ENCODE data around the gene MRPL58. TPM values are rescaled to one million over a fixed set of nuclear protein-coding genes. Genes with fewer than 3 reads are reported as not detected.
"Not testable (repeated sequence)": the region's sequence is repeated elsewhere in the genome, so short reads cannot be mapped to it uniquely, and the experiment has no call there.

The MRPL58 gene
- total RNA-seq (2014; rRNA removed; shearing (Covaris generic)) = 39.6 and 39.8 TPM in 2 replicates

GRCh38 chr17:75012346-75013091 is at the start of gene MRPL58:
TSS of gene MRPL58 (plus strand) at chr17:75012670. CDS start at chr17:75012687, 17 bp downstream.
- H3K4me1 ChIP-seq = peaks cover 15% of the 10 kb centered on the region
- no peaks in the 10 kb centered on the region for H3K27me3 ChIP-seq
- no peaks in the 10 kb centered on the region; the same call in 1 of the 2 replicates for H3K36me3 ChIP-seq
- peak; percentile 96 to 97 for DNase-seq
- H3K9me3 ChIP-seq (replicated peaks) = no peaks in the 10 kb centered on the region
- H3K27ac ChIP-seq = peak within 1 kb of the TSS; percentile 66
- H3K4me3 ChIP-seq = peak within 1 kb of the TSS; percentile 75

- Histone ChIP-seq H3K36me3 (no peaks in the 10 kb centered on the region), H3K27me3 (no peaks in the 10 kb centered on the region)
Measured at GRCh38 chr17:74963656-74964055, 48.8 kb upstream of the MRPL58 start.

GRCh38 chr17:74964246-74964761 is 48.2 kb upstream of the MRPL58 start:
- Histone ChIP-seq H3K9me3 (replicated peaks) (no peaks in the 10 kb centered on the region), H3K36me3 (no peaks in the 10 kb centered on the region), H3K27me3 (0 out of 2 replicates have a peak, but pooled peaks cover under 1% of the 10 kb centered on the region), H3K4me3 (no peak overlapping the region), H3K4me1 (no peaks in the 10 kb centered on the region), H3K27ac (no peak overlapping the region)
- DNase-seq = no peak

More at GRCh38 chr17:74963656-74964055, 48.8 kb upstream of the MRPL58 start:
- H3K9me3 ChIP-seq (replicated peaks) = no peaks in the 10 kb centered on the region
- no peaks in the 10 kb centered on the region for H3K4me1 ChIP-seq
- no peak overlapping the region for H3K4me3 ChIP-seq
- peak in 1 of 2 experiments; percentile 19 for DNase-seq
- H3K27ac ChIP-seq = no peak overlapping the region

- peaks cover 3% of the 10 kb centered on the region; the same call in 1 of the 2 replicates for H3K27me3 ChIP-seq
- H3K36me3 ChIP-seq = no peaks in the 10 kb centered on the region
- H3K4me3 ChIP-seq = no peak overlapping the region
- H3K27ac ChIP-seq = no peak overlapping the region
- DNase-seq = peak in 1 of 2 experiments; percentile 4
- no peaks in the 10 kb centered on the region for H3K4me1 ChIP-seq
- no peaks in the 10 kb centered on the region for H3K9me3 ChIP-seq (replicated peaks)
Measured at GRCh38 chr17:74964988-74965622, 47.4 kb upstream of the MRPL58 start.

GRCh38 chr17:74968361-74968780 is 44.1 kb upstream of the MRPL58 start:
- no peaks in the 10 kb centered on the region; the same call in 1 of the 2 replicates for H3K4me1 ChIP-seq
- no peaks in the 10 kb centered on the region for H3K9me3 ChIP-seq (replicated peaks)
- no peak overlapping the region for H3K27ac ChIP-seq
- DNase-seq = no peak
- no peak overlapping the region for H3K4me3 ChIP-seq
- H3K36me3 ChIP-seq = no peaks in the 10 kb centered on the region
- peaks cover 26% of the 10 kb centered on the region for H3K27me3 ChIP-seq

- H3K36me3 ChIP-seq; H3K27ac ChIP-seq; H3K4me1 ChIP-seq; DNase-seq; H3K9me3 ChIP-seq (replicated peaks); H3K4me3 ChIP-seq: not testable (repeated sequence)
- H3K27me3 ChIP-seq = peaks cover 34% of the 10 kb centered on the region
Measured at GRCh38 chr17:74969501-74969900, 43.0 kb upstream of the MRPL58 start.

GRCh38 chr17:74970395-74970794 is 42.1 kb upstream of the MRPL58 start:
- no peak for DNase-seq
- Histone ChIP-seq H3K27me3 (peaks cover 41% of the 10 kb centered on the region), H3K4me1 (no peaks in the 10 kb centered on the region; the same call in 1 of the 2 replicates), H3K4me3 (no peak overlapping the region), H3K36me3 (no peaks in the 10 kb centered on the region), H3K27ac (no peak overlapping the region), H3K9me3 (replicated peaks) (no peaks in the 10 kb centered on the region)

GRCh38 chr17:74971069-74971841 is 41.2 kb upstream of the MRPL58 start:
- Histone ChIP-seq H3K4me1 (no peaks in the 10 kb centered on the region; the same call in 1 of the 2 replicates), H3K9me3 (replicated peaks) (no peaks in the 10 kb centered on the region), H3K27me3 (peaks cover 41% of the 10 kb centered on the region), H3K4me3 (no peak overlapping the region), H3K27ac (no peak overlapping the region), H3K36me3 (no peaks in the 10 kb centered on the region)
- DNase-seq = no peak

- Histone ChIP-seq H3K4me1 (no peaks in the 10 kb centered on the region; the same call in 1 of the 2 replicates), H3K36me3 (no peaks in the 10 kb centered on the region), H3K27ac (no peak overlapping the region), H3K4me3 (peak overlapping the region; percentile 51), H3K9me3 (replicated peaks) (no peaks in the 10 kb centered on the region), H3K27me3 (peaks cover 41% of the 10 kb centered on the region)
- no peak for DNase-seq
Measured at GRCh38 chr17:74971842-74972106, 40.7 kb upstream of the MRPL58 start.

GRCh38 chr17:74972107-74972972 is 40.1 kb upstream of the MRPL58 start, which contains the start of gene HID1:
TSS of gene HID1 (minus strand) at chr17:74972759. CDS start at chr17:74972656, 103 bp downstream.
- Histone ChIP-seq H3K9me3 (replicated peaks) (no peaks in the 10 kb centered on the region), H3K4me1 (no peaks in the 10 kb centered on the region; the same call in 1 of the 2 replicates), H3K4me3 (peak within 1 kb of the TSS; percentile 51), H3K27ac (no peak within 1 kb of the TSS), H3K27me3 (peaks cover 41% of the 10 kb centered on the region), H3K36me3 (no peaks in the 10 kb centered on the region)
- peak; percentile 67 to 68 for DNase-seq

- Histone ChIP-seq H3K4me3 (no peak overlapping the region; the same call in 1 of the 2 replicates), H3K36me3 (no peaks in the 10 kb centered on the region), H3K27me3 (peaks cover 41% of the 10 kb centered on the region)
Measured at GRCh38 chr17:74972973-74973328, 39.5 kb upstream of the MRPL58 start.

GRCh38 chr17:74975943-74976342 is 36.5 kb upstream of the MRPL58 start:
- H3K27me3 ChIP-seq = peaks cover 31% of the 10 kb centered on the region
- no peak overlapping the region for H3K4me3 ChIP-seq
- H3K27ac ChIP-seq = no peak overlapping the region
- H3K9me3 ChIP-seq (replicated peaks) = no peaks in the 10 kb centered on the region
- H3K4me1 ChIP-seq = no peaks in the 10 kb centered on the region; the same call in none of the 2 replicates
- no peak for DNase-seq
- H3K36me3 ChIP-seq = no peaks in the 10 kb centered on the region

More at GRCh38 chr17:74972973-74973328, 39.5 kb upstream of the MRPL58 start:
- Histone ChIP-seq H3K4me1 (no peaks in the 10 kb centered on the region; the same call in none of the 2 replicates), H3K27ac (no peak overlapping the region), H3K9me3 (replicated peaks) (no peaks in the 10 kb centered on the region)
- no peak for DNase-seq

- no peaks in the 10 kb centered on the region for H3K9me3 ChIP-seq (replicated peaks)
- H3K27ac ChIP-seq = peak overlapping the region; percentile 44
- H3K27me3 ChIP-seq = peaks cover 20% of the 10 kb centered on the region
- H3K4me1 ChIP-seq = peaks cover 5% of the 10 kb centered on the region
- H3K36me3 ChIP-seq = no peaks in the 10 kb centered on the region
- H3K4me3 ChIP-seq = no peak overlapping the region
- no peak for DNase-seq
Measured at GRCh38 chr17:74977802-74978201, 34.7 kb upstream of the MRPL58 start.

- Histone ChIP-seq H3K9me3 (replicated peaks) (no peaks in the 10 kb centered on the region), H3K4me3 (no peak overlapping the region), H3K27ac (peak overlapping the region; percentile 44), H3K36me3 (no peaks in the 10 kb centered on the region), H3K4me1 (peaks cover 5% of the 10 kb centered on the region), H3K27me3 (peaks cover 16% of the 10 kb centered on the region)
- DNase-seq = peak; percentile 36 to 38
Measured at GRCh38 chr17:74978240-74978639, 34.2 kb upstream of the MRPL58 start.
